MM.1S (cell line): ENCODE results near the gene IGFBP2.

ENCODE experiments used
- DNase-seq: peaks from one replicate; pipeline ENCODE4 v3.0.0-alpha.2; 2015
- H2AFZ ChIP-seq: fragments of 300-600 bp; sonication (generic); 2 replicates; pipeline ENCODE4 v1.6.0; 2016; ENCODE audit warnings: antibody characterized with exemption, low read length
- H3F3A ChIP-seq: fragments of 300-600 bp; sonication (generic); 2 replicates; pipeline ENCODE4 v1.6.1; 2016; ENCODE audit warnings: mild to moderate bottlenecking, antibody characterized with exemption, low read length, moderate library complexity, mixed read lengths; ENCODE audit not compliant: insufficient read depth
- H3K27ac ChIP-seq: fragments of 300-600 bp; sonication (generic); 2 replicates; pipeline ENCODE4 v1.5.1; 2016; ENCODE audit warnings: mild to moderate bottlenecking, low read length
- H3K27me3 ChIP-seq: fragments of 300-600 bp; sonication (generic); replicated peaks from 2 replicates; pipeline ENCODE4 v1.6.0; 2016; ENCODE audit warnings: low read length; ENCODE audit not compliant: insufficient read depth
- H3K36me3 ChIP-seq: fragments of 300-600 bp; sonication (generic); replicated peaks from 2 replicates; pipeline ENCODE4 v1.6.1; 2016; ENCODE audit warnings: mild to moderate bottlenecking, low read length, mixed read lengths; ENCODE audit not compliant: insufficient read depth
- H3K4me1 ChIP-seq: fragments of 300-600 bp; sonication (generic); 2 replicates; pipeline ENCODE4 v1.6.1; 2016; ENCODE audit warnings: low read length, mixed read lengths
- H3K4me2 ChIP-seq: fragments of 300-600 bp; sonication (generic); 2 replicates; pipeline ENCODE4 v1.6.0; 2016; ENCODE audit warnings: low read depth, low read length
- H3K4me3 ChIP-seq: fragments of 300-600 bp; sonication (generic); 2 replicates; pipeline ENCODE4 v1.5.1; 2016; ENCODE audit warnings: low read length, mixed read lengths
- H3K79me2 ChIP-seq: fragments of 300-600 bp; sonication (generic); 2 replicates; pipeline ENCODE4 v1.6.1; 2016; ENCODE audit warnings: mixed run types, low read length, mixed read lengths
- H3K9ac ChIP-seq: fragments of 300-600 bp; sonication (generic); 2 replicates; pipeline ENCODE4 v1.6.1; 2016; ENCODE audit warnings: low read length, mixed read lengths
- H3K9me2 ChIP-seq: fragments of 300-600 bp; sonication (generic); replicated peaks from 2 replicates; pipeline ENCODE4 v1.6.1; 2016; ENCODE audit warnings: mild to moderate bottlenecking, low read length, mixed read lengths; ENCODE audit not compliant: insufficient read depth
- H3K9me3 ChIP-seq: fragments of 300-600 bp; sonication (generic); replicated peaks from 2 replicates; pipeline ENCODE4 v1.6.1; 2016; ENCODE audit warnings: mild to moderate bottlenecking, low read length, mixed read lengths; ENCODE audit not compliant: insufficient read depth
- H4K20me1 ChIP-seq: fragments of 300-600 bp; sonication (generic); 2 replicates; pipeline ENCODE4 v1.6.1; 2016; ENCODE audit warnings: mild to moderate bottlenecking, low read length, moderate library complexity, mixed read lengths; ENCODE audit not compliant: insufficient read depth
- EZH2 ChIP-seq: fragments of 300-600 bp; sonication (generic); optimal IDR thresholded peaks from 2 replicates; pipeline ENCODE3; 2017; ENCODE audit warnings: low read depth, mild to moderate bottlenecking, antibody characterized with exemption, low read length, mixed read lengths
- EZH2phosphoT487 ChIP-seq: fragments of 300-600 bp; sonication (generic); IDR thresholded peaks from 2 replicates; pipeline ENCODE4 v1.6.1; 2018; ENCODE audit warnings: antibody characterized with exemption, low read length
- TF ChIP-seq, protein P1 (sequence below): fragments of 300-600 bp; sonication (generic); IDR thresholded peaks from 2 replicates; pipeline ENCODE4 v1.5.1; 2016; ENCODE audit warnings: antibody characterized with exemption, low read length, mixed read lengths

Gene IGFBP2

DNA sequence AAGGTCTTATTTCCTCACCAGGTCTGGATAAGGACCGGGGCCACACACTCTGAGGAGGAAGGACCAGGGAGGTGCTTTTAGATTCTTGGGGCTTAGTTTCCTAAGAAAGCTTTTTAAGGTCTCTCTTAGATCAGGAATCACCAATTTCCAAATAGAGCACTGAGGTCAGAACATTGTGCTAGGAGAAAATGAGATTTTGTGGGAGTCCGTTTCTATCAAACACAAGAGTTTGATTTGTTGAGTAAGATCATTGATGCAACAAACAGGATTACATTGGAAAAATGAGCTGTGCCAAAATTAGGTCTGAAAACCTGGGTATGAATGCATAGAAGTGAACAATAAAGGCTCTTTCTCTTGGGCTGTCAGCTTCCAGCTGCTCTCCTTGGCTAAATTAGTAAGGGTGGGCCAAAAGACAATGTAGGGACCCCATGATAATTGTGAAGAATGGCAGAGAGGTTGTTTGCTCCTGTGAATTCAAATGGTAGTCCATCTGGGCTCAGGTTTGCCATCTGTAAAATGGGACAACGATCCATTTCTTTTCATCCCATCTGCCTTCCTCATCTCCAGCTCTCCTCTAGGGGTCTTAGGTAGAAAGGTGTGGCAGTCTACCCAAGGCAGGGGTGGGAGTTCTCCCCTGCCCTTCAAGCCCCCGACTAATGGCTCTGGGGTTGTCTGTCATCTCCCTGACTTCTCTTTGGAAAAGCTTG, 20.0 kb downstream of the IGFBP2 start:
- DNase-seq, result no peak
- Histone ChIP-seq H3K36me3 (no peaks in the 10 kb centered on the region), H3K27me3 (no peaks in the 10 kb centered on the region), H4K20me1 (no peaks in the 10 kb centered on the region), H3K4me1 (no peaks in the 10 kb centered on the region), H3K4me2 (no peak overlapping the region), H2AFZ (no peak overlapping the region), H3F3A (no peaks in the 10 kb centered on the region), H3K9me2 (no peaks in the 10 kb centered on the region), H3K9ac (no peak overlapping the region), H3K79me2 (no peaks in the 10 kb centered on the region), H3K27ac (no peak overlapping the region), H3K9me3 (no peaks in the 10 kb centered on the region), H3K4me3 (no peak overlapping the region)
- no peak for TF ChIP-seq EZH2phosphoT487

DNA sequence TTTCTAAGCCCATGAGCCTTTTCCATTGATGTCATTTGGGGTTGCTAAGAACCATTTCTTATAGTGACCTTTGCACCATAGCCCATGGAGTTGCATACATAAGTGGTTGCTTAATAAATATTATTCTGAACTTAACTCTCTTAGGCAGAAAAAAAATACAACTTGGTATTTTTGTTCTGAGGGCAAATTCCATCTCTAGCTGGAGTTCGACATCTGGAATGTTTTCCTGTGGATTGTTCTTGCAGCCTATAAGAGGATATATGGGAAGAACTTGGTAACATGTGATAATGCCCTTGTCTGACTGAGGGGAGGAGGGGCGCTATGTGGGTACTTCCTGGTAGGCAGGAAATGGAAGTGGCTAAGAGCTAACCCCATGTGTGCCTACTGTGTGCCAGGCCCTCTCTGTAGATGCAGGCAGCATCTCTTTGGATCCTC, 20.7 kb downstream of the IGFBP2 start:
- no peak for TF ChIP-seq EZH2phosphoT487
- TF ChIP-seq, protein P1, sequence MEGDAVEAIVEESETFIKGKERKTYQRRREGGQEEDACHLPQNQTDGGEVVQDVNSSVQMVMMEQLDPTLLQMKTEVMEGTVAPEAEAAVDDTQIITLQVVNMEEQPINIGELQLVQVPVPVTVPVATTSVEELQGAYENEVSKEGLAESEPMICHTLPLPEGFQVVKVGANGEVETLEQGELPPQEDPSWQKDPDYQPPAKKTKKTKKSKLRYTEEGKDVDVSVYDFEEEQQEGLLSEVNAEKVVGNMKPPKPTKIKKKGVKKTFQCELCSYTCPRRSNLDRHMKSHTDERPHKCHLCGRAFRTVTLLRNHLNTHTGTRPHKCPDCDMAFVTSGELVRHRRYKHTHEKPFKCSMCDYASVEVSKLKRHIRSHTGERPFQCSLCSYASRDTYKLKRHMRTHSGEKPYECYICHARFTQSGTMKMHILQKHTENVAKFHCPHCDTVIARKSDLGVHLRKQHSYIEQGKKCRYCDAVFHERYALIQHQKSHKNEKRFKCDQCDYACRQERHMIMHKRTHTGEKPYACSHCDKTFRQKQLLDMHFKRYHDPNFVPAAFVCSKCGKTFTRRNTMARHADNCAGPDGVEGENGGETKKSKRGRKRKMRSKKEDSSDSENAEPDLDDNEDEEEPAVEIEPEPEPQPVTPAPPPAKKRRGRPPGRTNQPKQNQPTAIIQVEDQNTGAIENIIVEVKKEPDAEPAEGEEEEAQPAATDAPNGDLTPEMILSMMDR, result no peak
- no peak for TF ChIP-seq EZH2
- Histone ChIP-seq H4K20me1 (no peaks in the 10 kb centered on the region), H3F3A (no peaks in the 10 kb centered on the region), H3K4me1 (no peaks in the 10 kb centered on the region), H3K27ac (no peak overlapping the region), H3K9ac (no peak overlapping the region), H3K36me3 (no peaks in the 10 kb centered on the region), H3K4me2 (no peak overlapping the region), H2AFZ (no peak overlapping the region), H3K27me3 (no peaks in the 10 kb centered on the region), H3K9me3 (no peaks in the 10 kb centered on the region), H3K79me2 (no peaks in the 10 kb centered on the region), H3K4me3 (no peak overlapping the region), H3K9me2 (no peaks in the 10 kb centered on the region)
- no peak for DNase-seq

DNA sequence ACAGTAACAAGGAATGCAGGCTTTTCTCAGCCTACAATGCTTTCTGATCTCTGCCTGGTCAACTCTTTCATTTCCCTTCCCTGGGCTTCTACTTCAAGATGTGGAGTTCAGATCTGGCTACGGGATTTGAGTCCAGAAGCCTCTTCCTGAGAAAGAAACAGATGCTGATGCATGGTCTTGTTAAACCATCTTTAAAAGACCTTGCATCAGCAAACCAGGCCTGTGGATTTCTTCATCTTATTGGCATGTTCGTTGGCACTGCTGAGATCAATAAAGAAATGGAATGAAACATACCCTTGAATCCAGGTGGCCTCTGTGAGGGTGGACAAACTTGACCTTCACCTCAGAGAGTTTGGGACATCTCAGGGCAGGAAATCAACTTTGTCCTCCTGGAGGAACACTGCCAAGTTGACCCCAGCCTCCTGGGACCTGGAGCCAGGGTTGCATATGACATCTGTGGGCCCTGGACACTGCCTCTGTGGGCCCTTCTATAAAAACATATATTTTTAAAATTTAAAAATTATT, 21.4 kb downstream of the IGFBP2 start:
- H3K9me2 ChIP-seq, result no peaks in the 10 kb centered on the region
- no peak overlapping the region for H3K27ac ChIP-seq
- no peak for DNase-seq
- H3F3A ChIP-seq, result no peaks in the 10 kb centered on the region
- no peaks in the 10 kb centered on the region for H3K79me2 ChIP-seq
- no peaks in the 10 kb centered on the region for H3K4me1 ChIP-seq
- no peak overlapping the region for H2AFZ ChIP-seq
- no peaks in the 10 kb centered on the region for H3K36me3 ChIP-seq
- H3K4me3 ChIP-seq, result no peak overlapping the region
- no peak overlapping the region for H3K4me2 ChIP-seq
- H3K9me3 ChIP-seq, result no peaks in the 10 kb centered on the region
- H3K9ac ChIP-seq, result no peak overlapping the region
- TF ChIP-seq EZH2phosphoT487 (no peak), EZH2 (no peak)
- TF ChIP-seq, protein P1, result no peak
- no peaks in the 10 kb centered on the region for H4K20me1 ChIP-seq
- no peaks in the 10 kb centered on the region for H3K27me3 ChIP-seq
